Tibial nerve (tissue), 4 donors: ENCODE data around the gene SPTBN5. TPM values are rescaled to one million over a fixed set of nuclear protein-coding genes. Genes with fewer than 3 reads are reported as not detected.

Experiments
- DNase-seq, 2 donors: peaks; one replicate each; pipeline ENCODE4 v3.0.0-alpha.2; 2019; ENCODE audit warnings: low spot score in 2 of 2
- H3K27ac ChIP-seq, 4 donors: fragments of 200-600 bp; sonication (generic) in 3 of 4; one replicate each; pipeline ENCODE4 v1.5.1; 2017 to 2019; ENCODE audit warnings: mild to moderate bottlenecking in 1 of 4
- H3K27me3 ChIP-seq, 2 donors: fragments of 200-600 bp; sonication (generic) in 1 of 2; one replicate each; pipeline versions ENCODE4 v1.5.1 to v1.6.0; 2017 to 2019
- H3K36me3 ChIP-seq, 3 donors: fragments of 200-600 bp; sonication (generic); one replicate each; pipeline ENCODE4 v1.5.1; 2018 to 2019
- H3K4me1 ChIP-seq, 4 donors: fragments of 200-600 bp; sonication (generic) in 3 of 4; one replicate each; pipeline ENCODE4 v1.5.1; 2017 to 2019
- H3K4me3 ChIP-seq, 4 donors: fragments of 200-600 bp; sonication (generic) in 3 of 4; one replicate each; pipeline ENCODE4 v1.5.1; 2017 to 2019; ENCODE audit warnings: mild to moderate bottlenecking in 1 of 4, moderate library complexity in 1 of 4
- H3K9me3 ChIP-seq, 4 donors: fragments of 200-600 bp; sonication (generic) in 3 of 4; one replicate each; pipeline ENCODE4 v1.5.1; 2017 to 2019
- CTCF ChIP-seq, 5 experiments: fragments of 200-600 bp in 3 of 5; fragments of 450-650 bp in 2 of 5; sonication (generic) in 3 of 5; IDR thresholded peaks; one replicate each; pipeline ENCODE4 v1.5.1; 2016 to 2019; ENCODE audit warnings: antibody characterized with exemption in 5 of 5, mild to moderate bottlenecking in 3 of 5, moderate library complexity in 2 of 5
- EP300 ChIP-seq, 2 donors: sonication (generic); formaldehyde crosslinking; IDR thresholded peaks; one replicate each; pipeline ENCODE4 v1.6.1; 2017; ENCODE audit warnings: antibody characterized with exemption in 2 of 2, mild to moderate bottlenecking in 1 of 2
- POLR2A ChIP-seq, 2 donors: fragments of 450-650 bp; IDR thresholded peaks; one replicate each; pipeline ENCODE4 v1.6.1; 2017; ENCODE audit warnings: antibody characterized with exemption in 2 of 2, mild to moderate bottlenecking in 2 of 2, moderate library complexity in 2 of 2
- WGBS, 2 donors: methylation state at CpG; one replicate each; pipeline ENCODE4 v1.1.5; 2018; 5-methylcytosine and 5-hydroxymethylcytosine counted together
- total RNA-seq, 4 donors: library from RNA; depleted of rRNA; stranded (reverse); fragments of >200 nt; gene quantifications; one replicate each; pipeline ENCODE4 v1.1.0, GENCODE V29; 2016

SPTBN5 gene
- total RNA-seq, 4 donors from 2014 or later, result 16.5 to 34.5 (median 19.9) TPM

- no peaks in the 10 kb centered on the region for H3K9me3 ChIP-seq
- TF ChIP-seq POLR2A (IDR thresholded peaks at IDR 0.05), result no peak
- TF ChIP-seq CTCF (IDR thresholded peaks at IDR 0.05), result no peak
- no peak for TF ChIP-seq EP300 (IDR thresholded peaks at IDR 0.05)
- H3K27me3 ChIP-seq, result no peaks in the 10 kb centered on the region
- no peak overlapping the region for H3K27ac ChIP-seq
- H3K4me3 ChIP-seq, result no peak overlapping the region
- 85 to 89% methylated on average over 5 to 8 of the region's 12 CpGs for WGBS, 2 donors
- DNase-seq, result no peak
- H3K4me1 ChIP-seq, result peaks cover 0 to 5% (median 0%) of the 10 kb centered on the region in 4 donors
- peaks cover 0 to 94% (median 10%) of the 10 kb centered on the region in 3 donors for H3K36me3 ChIP-seq
Measured at GRCh38 chr15:41844814-41845213, 49.0 kb downstream of the SPTBN5 start.

- Histone ChIP-seq H3K27me3 (no peaks in the 10 kb centered on the region), H3K4me1 (no peaks in the 10 kb centered on the region), H3K9me3 (no peaks in the 10 kb centered on the region), H3K27ac (no peak overlapping the region), H3K4me3 (no peak overlapping the region), H3K36me3 (peaks cover 0 to 95% (median 10%) of the 10 kb centered on the region in 3 donors)
- no peak for DNase-seq
- 82 to 87% methylated on average over 6 to 10 of the region's 10 CpGs for WGBS, 2 donors
- TF ChIP-seq CTCF (IDR thresholded peaks at IDR 0.05) (no peak), EP300 (IDR thresholded peaks at IDR 0.05) (no peak), POLR2A (IDR thresholded peaks at IDR 0.05) (no peak)
Measured at GRCh38 chr15:41843571-41843970, 50.3 kb downstream of the SPTBN5 start.

GRCh38 chr15:41842229-41842628, 51.6 kb downstream of the SPTBN5 start:
- no peaks in the 10 kb centered on the region for H3K9me3 ChIP-seq
- peaks cover 0 to 95% (median 10%) of the 10 kb centered on the region in 3 donors for H3K36me3 ChIP-seq
- 73 to 74% methylated on average over 12 of the region's 12 CpGs for WGBS, 2 donors
- H3K27me3 ChIP-seq, result no peaks in the 10 kb centered on the region
- H3K4me3 ChIP-seq, result no peak overlapping the region
- H3K4me1 ChIP-seq, result no peaks in the 10 kb centered on the region
- TF ChIP-seq CTCF (IDR thresholded peaks at IDR 0.05) (no peak), EP300 (IDR thresholded peaks at IDR 0.05) (no peak)
- H3K27ac ChIP-seq, result no peak overlapping the region
- DNase-seq, result no peak

GRCh38 chr15:41841131-41841530, 52.7 kb downstream of the SPTBN5 start:
- peaks cover 0 to 95% (median 7%) of the 10 kb centered on the region in 3 donors for H3K36me3 ChIP-seq
- 90 to 97% methylated on average over 7 to 10 of the region's 10 CpGs for WGBS, 2 donors

GRCh38 chr15:41840673-41841072, 53.2 kb downstream of the SPTBN5 start:
- H3K36me3 ChIP-seq, result peaks cover 0 to 95% (median 10%) of the 10 kb centered on the region in 3 donors
- H3K4me1 ChIP-seq, result no peaks in the 10 kb centered on the region
- no peak for DNase-seq
- H3K9me3 ChIP-seq, result no peaks in the 10 kb centered on the region
- WGBS, 2 donors, result 83 to 93% methylated on average over 15 of the region's 15 CpGs
- H3K4me3 ChIP-seq, result no peak overlapping the region
- no peak overlapping the region for H3K27ac ChIP-seq
- no peaks in the 10 kb centered on the region for H3K27me3 ChIP-seq
- TF ChIP-seq CTCF (IDR thresholded peaks at IDR 0.05) (no peak), POLR2A (IDR thresholded peaks at IDR 0.05) (no peak), EP300 (IDR thresholded peaks at IDR 0.05) (no peak)

More at GRCh38 chr15:41841131-41841530, 52.7 kb downstream of the SPTBN5 start:
- Histone ChIP-seq H3K4me3 (no peak overlapping the region), H3K4me1 (no peaks in the 10 kb centered on the region), H3K27ac (no peak overlapping the region), H3K9me3 (no peaks in the 10 kb centered on the region), H3K27me3 (no peaks in the 10 kb centered on the region)
- TF ChIP-seq CTCF (IDR thresholded peaks at IDR 0.05), result no peak
- no peak for TF ChIP-seq EP300 (IDR thresholded peaks at IDR 0.05)
- TF ChIP-seq POLR2A (IDR thresholded peaks at IDR 0.05), result no peak
- DNase-seq, result no peak
